ENCODE data around the gene STXBP3.
"Not testable (repeated sequence)": the region's sequence is repeated elsewhere in the genome, so short reads cannot be mapped to it uniquely, and the experiment has no call there.

STXBP3 gene

DNA sequence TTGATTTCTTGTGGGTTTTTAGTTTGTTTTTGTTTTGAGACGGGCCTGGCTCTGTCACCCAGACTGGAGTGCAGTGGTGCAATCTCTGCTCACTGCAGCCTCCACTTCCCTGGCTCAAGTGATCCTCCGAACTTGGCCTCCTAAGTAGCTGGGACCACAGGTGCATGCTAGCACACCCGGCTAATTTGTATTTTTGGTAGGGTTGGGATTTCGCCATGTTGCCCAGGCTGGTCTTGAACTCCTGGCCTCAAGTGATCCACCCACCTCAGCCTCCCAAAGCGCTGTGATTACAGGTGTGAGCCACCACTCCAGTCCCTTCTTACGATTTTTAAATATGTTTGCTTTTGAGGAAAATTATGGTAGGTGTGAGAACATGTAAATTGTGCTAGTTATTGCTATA, 44.4 kb upstream of the STXBP3 start:
- not testable (repeated sequence) for H3K9me3 ChIP-seq (replicated peaks in 1 of 2; ENCODE audit: control insufficient read depth in 2 of 2, insufficient read depth in 1 of 2, low read depth in 1 of 2, low read length in 2 of 2); H3K4me2 ChIP-seq (ENCODE audit: insufficient read depth, low read length, poor library complexity, severe bottlenecking); H3K4me1 ChIP-seq (ENCODE audit: control insufficient read depth in 2 of 2, insufficient read depth in 1 of 2, low read depth in 1 of 2, low read length in 2 of 2); H3K27ac ChIP-seq (replicated peaks; ENCODE audit: low read length); H2AK5ac ChIP-seq (ENCODE audit: low read depth, low read length); H2BK15ac ChIP-seq (ENCODE audit: low read length); H4K8ac ChIP-seq (ENCODE audit: low read depth, low read length); H3K4me3 ChIP-seq (ENCODE audit: low read length in 2 of 2); H4K91ac ChIP-seq (ENCODE audit: low read depth, low read length, poor library complexity); H2BK5ac ChIP-seq (ENCODE audit: low read length); H2AFZ ChIP-seq (ENCODE audit: low read length); H3K27me3 ChIP-seq (ENCODE audit: control insufficient read depth in 3 of 3, insufficient read depth in 3 of 3, low read depth in 1 of 3, low read length in 3 of 3); H3K4ac ChIP-seq (ENCODE audit: low read length); H2BK12ac ChIP-seq (ENCODE audit: low read length); H3K9ac ChIP-seq (ENCODE audit: low read depth, low read length, poor library complexity); H3K79me1 ChIP-seq (ENCODE audit: low read depth, low read length); DNase-seq (ENCODE audit: low spot score); H3K23ac ChIP-seq (ENCODE audit: low read depth, low read length, poor library complexity); H3K14ac ChIP-seq (ENCODE audit: low read length); H2BK120ac ChIP-seq (ENCODE audit: low read depth, low read length); H3K18ac ChIP-seq (ENCODE audit: low read length)
- WGBS, 2 donors (ENCODE audit: extremely low coverage in 2 of 2, insufficient read length in 2 of 2, insufficient replicate concordance in 1 of 2): no CpG with 5 or more reads among the region's 6 CpGs
- peaks cover 16 to 53% of the 10 kb centered on the region in 2 donors for H3K36me3 ChIP-seq (replicated peaks in 1 of 2; ENCODE audit: control insufficient read depth in 2 of 2, insufficient read depth in 2 of 2, low read length in 2 of 2)

DNA sequence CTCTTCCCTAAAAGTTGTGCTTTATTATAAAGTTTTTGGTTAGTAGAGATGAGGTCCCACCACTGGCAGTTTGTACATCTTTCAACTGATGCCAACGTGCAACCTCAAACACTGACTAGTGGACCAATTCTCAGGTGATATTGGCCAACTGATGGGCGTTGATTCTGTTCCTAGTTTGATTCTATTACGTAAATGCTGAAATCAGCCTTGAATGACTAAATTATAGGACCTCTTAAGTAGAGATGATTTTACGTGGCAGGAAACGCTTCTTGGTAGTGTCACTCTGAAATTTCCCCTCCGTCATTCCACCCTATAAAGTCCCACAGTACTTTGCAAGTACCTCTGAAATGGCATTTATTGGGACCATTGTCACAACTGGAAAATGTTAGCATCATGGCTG, 42.5 kb upstream of the STXBP3 start:
- no peak overlapping the region for H2BK5ac ChIP-seq (ENCODE audit: low read length)
- H3K27me3 ChIP-seq (ENCODE audit: control insufficient read depth in 3 of 3, insufficient read depth in 3 of 3, low read depth in 1 of 3, low read length in 3 of 3): peaks cover 0 to 2% (median 0%) of the 10 kb centered on the region in 3 experiments
- H3K4me3 ChIP-seq (ENCODE audit: low read length in 2 of 2): no peak overlapping the region
- H4K8ac ChIP-seq (ENCODE audit: low read depth, low read length): no peak overlapping the region
- DNase-seq (ENCODE audit: low spot score): no peak
- H2BK120ac ChIP-seq (ENCODE audit: low read depth, low read length): no peak overlapping the region
- no peak overlapping the region for H3K27ac ChIP-seq (replicated peaks; ENCODE audit: low read length)
- H2BK12ac ChIP-seq (ENCODE audit: low read length): no peak overlapping the region
- H3K9me3 ChIP-seq (replicated peaks in 1 of 2; ENCODE audit: control insufficient read depth in 2 of 2, insufficient read depth in 1 of 2, low read depth in 1 of 2, low read length in 2 of 2): no peaks in the 10 kb centered on the region
- no peak overlapping the region for H3K14ac ChIP-seq (ENCODE audit: low read length)
- no peak overlapping the region for H4K91ac ChIP-seq (ENCODE audit: low read depth, low read length, poor library complexity)
- no peak overlapping the region for H3K4ac ChIP-seq (ENCODE audit: low read length)
- H2AK5ac ChIP-seq (ENCODE audit: low read depth, low read length): no peak overlapping the region
- WGBS, 2 donors (ENCODE audit: extremely low coverage in 2 of 2, insufficient read length in 2 of 2, insufficient replicate concordance in 1 of 2): no CpG with 5 or more reads among the region's 6 CpGs
- H2BK15ac ChIP-seq (ENCODE audit: low read length): no peak overlapping the region
- peaks cover 9 to 35% of the 10 kb centered on the region in 2 donors for H3K36me3 ChIP-seq (replicated peaks in 1 of 2; ENCODE audit: control insufficient read depth in 2 of 2, insufficient read depth in 2 of 2, low read length in 2 of 2)
- H3K4me2 ChIP-seq (ENCODE audit: insufficient read depth, low read length, poor library complexity, severe bottlenecking): no peak overlapping the region
- H3K9ac ChIP-seq (ENCODE audit: low read depth, low read length, poor library complexity): no peak overlapping the region
- no peak overlapping the region for H3K23ac ChIP-seq (ENCODE audit: low read depth, low read length, poor library complexity)
- H3K4me1 ChIP-seq (ENCODE audit: control insufficient read depth in 2 of 2, insufficient read depth in 1 of 2, low read depth in 1 of 2, low read length in 2 of 2): no peaks in the 10 kb centered on the region
- no peak overlapping the region for H2AFZ ChIP-seq (ENCODE audit: low read length)
- H3K79me1 ChIP-seq (ENCODE audit: low read depth, low read length): no peaks in the 10 kb centered on the region
- H3K18ac ChIP-seq (ENCODE audit: low read length): no peak overlapping the region

DNA sequence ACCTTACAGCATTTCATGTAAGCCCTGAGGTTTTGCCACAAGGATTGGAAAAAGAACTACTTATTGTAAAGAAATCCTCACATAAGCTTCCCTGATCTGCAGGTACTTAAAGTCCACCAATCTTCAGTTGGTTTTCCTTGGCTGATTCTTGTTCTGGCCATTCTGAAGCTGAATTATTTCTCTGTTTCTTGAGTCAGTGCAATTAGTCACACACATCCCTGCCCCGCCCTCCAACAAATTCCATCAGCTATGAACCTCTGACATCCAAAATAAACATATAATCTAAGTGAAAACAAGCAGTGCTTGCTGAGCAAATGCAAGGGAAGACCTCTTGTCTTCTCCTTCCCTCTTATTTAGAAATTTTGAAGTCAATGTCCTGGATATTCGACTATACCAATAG, 42.0 kb upstream of the STXBP3 start:
- peaks cover 0 to 2% (median 0%) of the 10 kb centered on the region in 3 experiments for H3K27me3 ChIP-seq (ENCODE audit: control insufficient read depth in 3 of 3, insufficient read depth in 3 of 3, low read depth in 1 of 3, low read length in 3 of 3)
- H3K4me3 ChIP-seq (ENCODE audit: low read length in 2 of 2): no peak overlapping the region
- H2BK12ac ChIP-seq (ENCODE audit: low read length): no peak overlapping the region
- no peak overlapping the region for H2AFZ ChIP-seq (ENCODE audit: low read length)
- H2BK5ac ChIP-seq (ENCODE audit: low read length): no peak overlapping the region
- H2BK15ac ChIP-seq (ENCODE audit: low read length): no peak overlapping the region
- no peak overlapping the region for H2BK120ac ChIP-seq (ENCODE audit: low read depth, low read length)
- no peak overlapping the region for H2AK5ac ChIP-seq (ENCODE audit: low read depth, low read length)
- H3K23ac ChIP-seq (ENCODE audit: low read depth, low read length, poor library complexity): no peak overlapping the region
- H3K14ac ChIP-seq (ENCODE audit: low read length): no peak overlapping the region
- no peak for DNase-seq (ENCODE audit: low spot score)
- H3K27ac ChIP-seq (replicated peaks; ENCODE audit: low read length): no peak overlapping the region
- H3K9me3 ChIP-seq (replicated peaks in 1 of 2; ENCODE audit: control insufficient read depth in 2 of 2, insufficient read depth in 1 of 2, low read depth in 1 of 2, low read length in 2 of 2): no peaks in the 10 kb centered on the region
- no peak overlapping the region for H3K18ac ChIP-seq (ENCODE audit: low read length)
- H4K8ac ChIP-seq (ENCODE audit: low read depth, low read length): no peak overlapping the region
- H3K9ac ChIP-seq (ENCODE audit: low read depth, low read length, poor library complexity): no peak overlapping the region
- H3K36me3 ChIP-seq (replicated peaks in 1 of 2; ENCODE audit: control insufficient read depth in 2 of 2, insufficient read depth in 2 of 2, low read length in 2 of 2): peaks cover 4 to 29% of the 10 kb centered on the region in 2 donors
- WGBS, 2 donors (ENCODE audit: extremely low coverage in 2 of 2, insufficient read length in 2 of 2, insufficient replicate concordance in 1 of 2): no CpG with 5 or more reads among the region's 2 CpGs
- no peak overlapping the region for H3K4ac ChIP-seq (ENCODE audit: low read length)
- H3K4me2 ChIP-seq (ENCODE audit: insufficient read depth, low read length, poor library complexity, severe bottlenecking): no peak overlapping the region
- H3K4me1 ChIP-seq (ENCODE audit: control insufficient read depth in 2 of 2, insufficient read depth in 1 of 2, low read depth in 1 of 2, low read length in 2 of 2): no peaks in the 10 kb centered on the region
- H4K91ac ChIP-seq (ENCODE audit: low read depth, low read length, poor library complexity): no peak overlapping the region
- no peaks in the 10 kb centered on the region for H3K79me1 ChIP-seq (ENCODE audit: low read depth, low read length)

DNA sequence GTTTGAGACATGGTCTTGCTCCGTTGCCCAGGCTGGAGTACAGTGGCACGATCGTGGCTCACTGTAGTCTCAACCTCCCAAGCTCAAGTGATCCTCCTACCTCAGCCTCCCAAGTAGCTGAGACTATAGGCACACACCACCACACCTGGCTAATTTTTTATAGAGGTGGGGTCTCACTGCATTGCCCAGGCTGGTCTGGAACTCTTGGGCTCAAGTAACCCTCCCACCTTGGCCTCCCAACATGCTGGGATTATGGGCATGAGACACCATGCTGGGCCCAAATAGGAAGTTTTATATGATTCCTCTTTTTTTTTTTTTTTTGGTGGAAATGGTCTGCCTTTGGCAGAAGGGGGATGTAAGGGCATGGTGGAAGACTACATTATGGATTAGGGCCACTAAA, 39.8 kb upstream of the STXBP3 start:
- no peak overlapping the region for H3K4me3 ChIP-seq (ENCODE audit: low read length in 2 of 2)

More for the DNA sequence above, 39.8 kb upstream of the STXBP3 start:
- DNase-seq (ENCODE audit: low spot score): no peak
- peaks cover 1 to 8% of the 10 kb centered on the region in 2 donors for H3K36me3 ChIP-seq (replicated peaks in 1 of 2; ENCODE audit: control insufficient read depth in 2 of 2, insufficient read depth in 2 of 2, low read length in 2 of 2)
- no peaks in the 10 kb centered on the region for H3K4me1 ChIP-seq (ENCODE audit: control insufficient read depth in 2 of 2, insufficient read depth in 1 of 2, low read depth in 1 of 2, low read length in 2 of 2)
- H3K27ac ChIP-seq (replicated peaks; ENCODE audit: low read length): no peak overlapping the region
- no peak overlapping the region for H2BK120ac ChIP-seq (ENCODE audit: low read depth, low read length)
- no CpG with 5 or more reads among the region's 3 CpGs for WGBS, 2 donors (ENCODE audit: extremely low coverage in 2 of 2, insufficient read length in 2 of 2, insufficient replicate concordance in 1 of 2)
- H3K23ac ChIP-seq (ENCODE audit: low read depth, low read length, poor library complexity): no peak overlapping the region
- no peak overlapping the region for H3K4me2 ChIP-seq (ENCODE audit: insufficient read depth, low read length, poor library complexity, severe bottlenecking)
- no peak overlapping the region for H2AK5ac ChIP-seq (ENCODE audit: low read depth, low read length)
- H3K9me3 ChIP-seq (replicated peaks in 1 of 2; ENCODE audit: control insufficient read depth in 2 of 2, insufficient read depth in 1 of 2, low read depth in 1 of 2, low read length in 2 of 2): no peaks in the 10 kb centered on the region
- peaks cover 2% of the 10 kb centered on the region for H3K79me1 ChIP-seq (ENCODE audit: low read depth, low read length)
- H3K4ac ChIP-seq (ENCODE audit: low read length): no peak overlapping the region
- H3K9ac ChIP-seq (ENCODE audit: low read depth, low read length, poor library complexity): no peak overlapping the region
- H4K91ac ChIP-seq (ENCODE audit: low read depth, low read length, poor library complexity): no peak overlapping the region
- H3K14ac ChIP-seq (ENCODE audit: low read length): no peak overlapping the region
- H3K27me3 ChIP-seq (ENCODE audit: control insufficient read depth in 3 of 3, insufficient read depth in 3 of 3, low read depth in 1 of 3, low read length in 3 of 3): peaks cover 0 to 2% (median 0%) of the 10 kb centered on the region in 3 experiments
- H2BK15ac ChIP-seq (ENCODE audit: low read length): no peak overlapping the region
- H2BK5ac ChIP-seq (ENCODE audit: low read length): no peak overlapping the region
- H3K18ac ChIP-seq (ENCODE audit: low read length): no peak overlapping the region
- H4K8ac ChIP-seq (ENCODE audit: low read depth, low read length): no peak overlapping the region
- H2BK12ac ChIP-seq (ENCODE audit: low read length): no peak overlapping the region
- H2AFZ ChIP-seq (ENCODE audit: low read length): no peak overlapping the region
